NOMO-1 treated with dmso at 0.1 percent for 144 hours (cell line): Measurements from ENCODE around the gene SDCBP2.

Source experiments
- DNase-seq: peaks from one replicate; lab custom pipeline; 2025; ENCODE audit not compliant: unreplicated experiment; lab: John Stamatoyannopoulos, UW

SDCBP2 gene

DNA sequence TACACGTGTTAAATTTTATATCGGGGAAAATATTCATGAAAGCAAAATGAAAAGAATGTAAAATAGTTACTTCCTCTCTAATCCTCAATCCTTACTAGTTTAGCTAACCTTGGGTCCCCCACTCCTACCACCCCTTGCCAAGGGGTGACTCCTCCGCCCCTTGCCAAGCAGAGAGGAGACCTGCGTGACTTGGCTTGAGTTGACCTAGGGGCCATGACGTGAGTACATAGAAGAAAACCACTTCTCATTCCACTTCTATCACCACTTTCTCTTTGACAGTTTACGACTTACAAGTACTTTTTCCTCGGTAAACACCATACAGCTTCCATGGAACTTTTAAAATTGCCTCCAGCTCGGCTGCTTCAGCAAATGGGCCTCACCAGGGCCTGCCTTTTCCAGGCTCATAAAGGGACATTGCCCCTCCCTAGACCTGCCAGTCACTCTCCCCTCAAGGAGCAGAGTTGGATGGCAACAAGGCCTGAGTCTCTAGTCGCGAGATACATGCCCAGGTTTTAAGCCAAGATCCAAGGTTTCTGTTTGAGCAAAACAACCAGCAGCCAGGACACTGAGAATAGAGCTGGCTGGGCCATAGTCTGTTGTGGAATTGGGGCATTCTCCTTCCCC lies 29.9 kb downstream of the SDCBP2 start:
- DNase-seq = no peak

DNA sequence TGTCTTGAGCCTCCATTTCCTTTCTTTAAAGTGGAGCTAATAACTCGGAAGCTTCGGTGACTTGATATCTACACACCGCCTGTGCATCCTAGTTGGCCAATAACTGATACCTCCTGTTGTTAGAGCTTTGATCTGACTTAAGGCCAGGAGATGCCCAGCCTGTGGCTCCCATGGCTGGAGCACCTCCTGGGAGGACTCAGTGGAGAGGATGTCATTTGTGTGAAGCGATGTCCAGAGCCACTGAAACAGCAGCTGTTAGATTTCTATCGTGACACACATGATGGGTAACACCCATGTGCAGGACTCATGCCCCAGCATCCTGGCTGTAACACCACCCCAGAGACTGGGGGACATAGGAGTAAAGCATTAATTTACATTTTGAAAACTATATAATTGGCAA lies 30.8 kb downstream of the SDCBP2 start:
- DNase-seq = no peak

DNA sequence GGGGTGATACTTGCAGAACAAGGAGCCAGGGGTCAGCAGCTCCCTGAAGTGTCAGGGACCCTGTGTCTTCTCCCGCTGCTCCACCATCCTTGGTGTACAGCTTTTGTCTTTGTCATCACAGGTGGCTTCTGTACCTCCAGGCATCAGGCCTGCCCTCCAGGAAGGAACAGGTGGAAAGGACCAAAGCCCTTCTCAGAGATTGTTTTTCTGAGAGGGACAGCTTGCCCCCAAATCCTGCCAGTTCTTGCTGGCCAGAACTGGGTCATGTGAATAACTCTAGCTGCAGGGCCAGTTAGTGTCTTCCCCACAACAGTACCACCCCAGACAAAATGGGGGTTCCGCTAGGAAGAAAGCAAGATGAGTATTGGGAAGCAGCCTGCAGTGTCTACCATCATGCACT lies 31.5 kb downstream of the SDCBP2 start:
- no peak for DNase-seq

GRCh38 chr20:1296922-1297321 lies 32.0 kb downstream of the SDCBP2 start:
- DNase-seq = no peak

GRCh38 chr20:1296117-1296610 lies 32.8 kb downstream of the SDCBP2 start:
- no peak for DNase-seq

DNA sequence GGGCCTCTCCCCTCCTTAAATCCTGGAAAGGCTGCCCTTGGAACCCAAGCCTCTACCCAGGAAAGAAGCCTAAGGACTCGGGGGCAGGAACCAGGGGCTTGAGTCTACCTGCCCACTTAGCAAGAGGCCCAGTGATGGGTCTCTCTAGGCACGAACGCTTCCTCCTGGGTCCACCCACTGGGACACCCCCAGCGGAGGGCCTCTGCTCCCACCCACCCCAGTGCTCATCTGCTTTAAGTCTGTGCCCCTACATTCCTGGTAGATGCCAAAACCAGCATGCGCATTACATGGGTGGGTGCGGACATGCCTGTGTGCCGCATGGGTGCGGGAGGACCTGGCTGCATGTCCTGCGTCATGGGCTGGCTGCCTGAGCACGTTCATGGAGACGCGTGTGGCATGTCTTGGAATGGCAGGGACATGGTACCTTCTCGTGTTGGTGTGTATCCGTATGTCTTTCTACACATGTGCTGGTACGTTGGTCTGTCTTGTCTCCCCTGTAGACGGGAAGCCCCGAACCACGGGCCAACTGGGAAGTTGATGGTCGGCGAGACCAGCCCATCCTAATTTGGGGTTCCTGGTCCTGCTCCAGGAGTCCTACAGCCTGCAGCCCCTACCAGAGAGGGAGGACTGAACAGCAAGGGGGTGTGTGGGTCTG lies 33.5 kb downstream of the SDCBP2 start:
- no peak for DNase-seq

GRCh38 chr20:1294497-1294896 lies 34.4 kb downstream of the SDCBP2 start:
- DNase-seq = no peak

- no peak for DNase-seq
These were observed 35.1 kb downstream of the SDCBP2 start for GRCh38 chr20:1293641-1294379.

GRCh38 chr20:1292620-1293019 lies 36.3 kb downstream of the SDCBP2 start:
- DNase-seq = no peak

DNA sequence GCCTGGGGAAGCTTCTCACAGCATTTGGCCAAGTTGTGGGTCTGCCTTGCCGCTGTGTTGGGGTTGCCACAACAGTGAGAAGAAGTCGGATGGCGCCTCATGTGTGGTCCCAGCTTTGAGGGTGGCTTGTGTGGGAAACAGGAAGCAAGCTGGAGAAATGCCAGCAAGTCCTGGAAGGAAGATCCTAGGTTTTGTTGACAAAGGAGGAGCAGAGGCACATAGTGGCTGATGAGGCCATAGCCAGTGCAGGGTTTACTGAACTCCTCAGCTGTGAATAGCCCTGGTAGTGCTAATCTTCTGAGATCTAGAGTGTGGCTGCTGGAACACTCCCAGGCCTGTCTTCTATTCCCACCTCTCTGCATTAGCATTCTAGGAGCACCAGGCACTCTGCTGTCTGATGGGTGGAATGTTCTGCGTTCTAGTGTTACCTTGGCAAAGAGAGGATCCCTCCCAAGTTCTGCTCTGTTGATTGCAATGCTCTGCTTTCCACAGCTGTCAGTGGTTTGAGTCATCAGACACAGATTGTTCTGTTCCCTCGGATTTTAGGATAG lies 37.7 kb downstream of the SDCBP2 start:
- no peak for DNase-seq

- no peak for DNase-seq
These were observed 41.0 kb downstream of the SDCBP2 start for GRCh38 chr20:1287787-1288569.

DNA sequence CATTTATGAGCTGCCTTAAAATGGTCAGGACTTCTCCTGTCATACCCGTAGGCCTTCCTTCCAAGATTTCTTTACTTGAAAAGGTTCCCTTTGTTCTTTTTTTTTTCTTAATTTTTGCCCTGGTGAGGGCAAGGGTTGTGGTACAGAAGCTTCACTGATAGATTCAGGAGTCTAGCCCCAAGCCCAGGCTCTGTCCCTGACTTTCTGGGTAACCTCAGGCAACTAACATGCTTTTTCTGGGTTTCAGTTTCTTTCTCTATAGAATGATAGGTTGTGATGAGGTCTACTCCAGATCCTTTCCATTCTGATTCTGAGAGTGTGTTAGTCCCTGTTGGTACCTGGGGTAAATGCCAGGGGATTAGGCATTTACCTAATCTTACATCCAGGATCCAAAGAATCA lies 41.6 kb downstream of the SDCBP2 start:
- no peak for DNase-seq

- DNase-seq = no peak
These were observed 42.5 kb downstream of the SDCBP2 start for GRCh38 chr20:1286267-1287024.

DNA sequence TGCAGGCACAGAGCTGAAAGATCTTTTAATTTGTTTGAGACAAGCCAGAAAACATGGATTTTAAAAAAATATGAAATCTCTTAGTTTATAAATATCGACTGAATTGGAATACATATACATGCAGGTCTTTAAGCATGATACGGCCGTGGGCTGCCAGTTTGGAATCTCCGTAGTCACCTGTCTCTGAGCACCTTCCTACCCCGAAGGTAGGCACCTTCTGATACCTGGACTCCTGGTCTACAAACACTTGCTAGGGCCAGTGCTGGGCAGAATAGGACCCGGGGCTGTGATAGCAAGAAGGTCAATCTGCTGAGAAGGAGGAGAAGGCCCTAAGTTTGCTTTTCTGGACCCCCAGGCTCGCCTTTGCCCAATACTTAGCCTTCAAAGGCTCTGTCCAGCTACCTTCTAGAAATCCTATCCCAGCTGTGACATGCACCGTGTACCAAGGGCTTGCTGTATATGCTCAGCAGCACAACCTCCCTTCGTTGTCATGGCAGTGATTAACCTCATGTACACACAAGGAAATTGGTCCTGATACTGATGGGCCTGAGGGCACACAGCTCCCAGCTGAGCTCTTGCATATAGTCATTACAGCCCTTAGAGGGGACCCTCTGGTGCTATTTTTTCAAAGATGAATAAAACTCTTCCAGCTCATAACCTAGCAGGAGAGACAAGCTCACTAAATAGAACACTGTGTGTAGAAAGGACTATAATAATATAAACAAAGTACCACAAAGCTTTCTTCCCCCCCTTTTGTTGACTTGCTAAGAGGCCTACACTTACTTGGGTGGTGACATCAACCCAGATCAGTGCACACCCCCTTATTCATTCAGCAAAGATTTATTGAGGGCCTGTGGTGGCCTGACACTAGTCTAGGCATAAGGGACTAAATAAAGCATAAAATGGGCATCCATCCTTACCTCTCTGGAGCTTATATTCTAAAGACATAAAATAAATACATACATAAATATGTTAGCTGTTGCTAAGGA lies 45.1 kb downstream of the SDCBP2 start:
- no peak for DNase-seq

GRCh38 chr20:1282966-1283365 lies 46.0 kb downstream of the SDCBP2 start:
- no peak for DNase-seq

DNA sequence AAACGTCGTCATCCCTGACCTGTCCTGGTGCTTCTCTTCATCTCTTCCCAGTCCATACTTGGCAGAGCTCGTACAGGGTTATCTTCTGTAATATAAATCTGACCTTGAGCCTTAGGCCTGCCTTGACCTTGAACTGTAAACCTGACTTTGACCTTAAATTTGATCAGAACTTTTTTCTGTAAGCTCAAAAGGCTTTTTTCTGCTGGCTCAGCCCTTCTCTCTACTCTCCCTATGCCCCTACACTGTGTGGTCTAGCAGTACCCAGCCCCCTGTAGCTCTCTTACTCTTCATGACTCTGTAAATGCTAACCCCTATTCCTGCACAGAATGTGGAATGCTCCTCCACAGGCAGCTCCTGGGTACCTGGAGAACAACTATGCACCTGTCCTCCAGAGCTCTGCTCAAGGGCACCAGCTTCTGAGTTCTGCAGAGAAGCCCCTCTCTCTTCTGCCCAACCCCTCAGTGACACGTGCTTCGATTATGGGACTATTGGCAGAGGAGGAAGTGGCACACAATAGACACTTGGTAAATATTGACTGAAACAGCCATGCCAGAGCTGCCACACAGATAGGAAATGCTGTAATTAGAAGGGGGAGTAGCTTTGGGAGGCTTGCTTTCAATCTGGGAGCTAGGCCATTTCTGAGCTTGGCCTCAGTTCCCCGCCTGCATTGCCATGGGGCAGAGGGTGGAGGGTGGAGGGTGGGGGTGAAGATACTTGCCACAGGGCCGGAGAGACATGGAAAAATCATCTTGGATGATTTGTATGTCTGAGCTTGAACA lies 47.5 kb downstream of the SDCBP2 start:
- no peak for DNase-seq

GRCh38 chr20:1280195-1281102 lies 48.5 kb downstream of the SDCBP2 start:
- no peak for DNase-seq
